ENCODE measurements around the gene CCDC88B.

CCDC88B gene

DNA sequence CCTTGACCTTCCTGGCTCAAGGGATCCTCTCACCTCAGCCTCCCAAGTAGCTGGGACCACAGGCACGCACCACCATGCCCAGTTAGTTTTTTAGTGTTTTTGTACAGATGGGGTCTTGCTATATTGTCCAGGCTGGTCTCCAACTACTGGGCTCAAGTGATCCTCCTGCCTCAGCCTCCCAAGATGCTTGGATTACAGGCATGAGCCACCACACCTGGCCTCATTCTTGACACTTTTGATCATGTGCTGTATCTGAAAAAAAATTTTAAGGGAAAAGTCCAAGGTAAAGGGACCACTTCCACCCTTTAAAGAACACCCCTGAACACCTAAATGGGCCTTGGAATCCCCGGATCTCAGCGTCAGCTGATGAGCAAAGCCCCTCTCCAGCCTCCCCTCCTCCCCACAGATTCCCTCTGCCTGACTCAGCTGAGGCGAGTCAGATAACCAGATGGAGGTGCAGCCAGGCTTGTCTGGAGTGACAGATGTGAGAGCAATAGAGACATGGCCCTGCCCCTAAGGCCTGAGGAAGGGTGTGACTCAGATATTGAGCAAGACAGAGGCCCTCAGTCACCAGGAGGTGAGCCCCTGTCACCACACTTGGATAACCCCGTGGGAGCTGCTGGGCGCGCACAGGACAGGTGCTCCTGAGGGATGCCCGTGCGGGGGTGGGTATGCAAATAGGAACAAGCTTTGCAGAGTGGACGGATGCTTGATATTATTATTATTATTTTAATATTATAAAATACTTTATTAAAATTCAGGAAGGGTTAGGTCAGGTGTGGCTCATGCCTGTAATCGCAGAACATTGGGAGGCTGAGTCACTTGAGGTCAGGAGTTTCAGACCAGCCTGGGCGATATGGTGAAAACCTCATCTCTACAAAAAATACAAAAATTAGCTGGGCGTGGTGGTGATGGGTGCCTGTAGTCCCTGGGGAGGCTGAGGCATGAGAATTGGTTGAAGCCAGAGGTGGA, 5.0 kb upstream of the CCDC88B start:
- H3K4me3 ChIP-seq (ENCODE audit: insufficient read length, low read depth): no peak overlapping the region
- H3K36me3 ChIP-seq (ENCODE audit: insufficient read depth, insufficient read length, low read length): no peaks in the 10 kb centered on the region
- no peak overlapping the region for H3K9ac ChIP-seq (ENCODE audit: insufficient read length, low read depth)
- H3K9me3 ChIP-seq (ENCODE audit: insufficient read depth, low read length): no peaks in the 10 kb centered on the region
- peak; percentile 77 for DNase-seq (ENCODE audit: low read depth, low spot score)
- peaks cover 12% of the 10 kb centered on the region for H3K4me1 ChIP-seq (ENCODE audit: insufficient read depth, insufficient read length)
- no peak for TF ChIP-seq SUZ12 (IDR thresholded peaks at IDR 0.05; ENCODE audit: extremely low read depth, insufficient read depth, insufficient read length)
- no peak for TF ChIP-seq ZNF274 (IDR thresholded peaks at IDR 0.05; ENCODE audit: low read depth, low read length)
- no peak for TF ChIP-seq YY1 (IDR thresholded peaks at IDR 0.05; ENCODE audit: insufficient read depth, insufficient read length)
- H3K27me3 ChIP-seq (ENCODE audit: insufficient read depth, insufficient read length): no peaks in the 10 kb centered on the region

DNA sequence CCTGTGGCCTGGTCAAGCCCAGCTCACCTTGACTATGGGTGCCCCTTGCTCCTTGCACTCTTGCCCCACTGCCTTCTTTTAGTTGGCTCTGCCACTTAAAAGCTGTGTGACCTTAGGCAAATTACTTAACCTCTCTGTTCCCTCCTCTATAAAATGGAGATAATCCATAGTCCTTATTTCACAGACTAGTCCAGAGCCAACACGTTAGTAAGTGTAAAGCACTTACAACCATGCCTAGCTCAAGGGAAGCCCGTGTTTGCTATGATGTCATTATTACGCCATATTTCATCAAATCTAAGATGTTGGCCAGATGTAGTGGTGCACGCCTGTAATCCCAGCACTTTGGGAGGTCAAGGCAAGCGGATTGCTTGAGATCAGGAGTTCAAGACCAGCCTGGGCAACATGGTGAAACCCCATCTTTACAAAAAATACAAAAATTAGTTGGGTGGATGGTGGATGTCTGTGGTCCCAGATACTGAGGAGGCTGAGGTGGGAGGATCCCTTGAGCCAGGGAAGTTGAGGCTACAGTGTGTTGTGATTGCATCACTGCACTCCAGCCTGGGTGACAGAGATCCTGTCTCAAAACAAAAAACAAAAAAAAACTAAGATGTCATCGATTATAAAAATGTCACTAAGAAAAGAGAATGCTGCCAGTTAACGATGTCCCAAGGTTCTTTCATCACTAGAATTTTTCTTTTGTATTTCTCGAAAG, 2.3 kb upstream of the CCDC88B start:
- DNase-seq (ENCODE audit: low read depth, low spot score): no peak
- Histone ChIP-seq H3K4me1 (ENCODE audit: insufficient read depth, insufficient read length) (peaks cover 15% of the 10 kb centered on the region), H3K27me3 (ENCODE audit: insufficient read depth, insufficient read length) (peaks cover 7% of the 10 kb centered on the region), H3K36me3 (ENCODE audit: insufficient read depth, insufficient read length, low read length) (no peaks in the 10 kb centered on the region), H3K9me3 (ENCODE audit: insufficient read depth, low read length) (no peaks in the 10 kb centered on the region), H3K4me3 (ENCODE audit: insufficient read length, low read depth) (no peak overlapping the region), H3K9ac (ENCODE audit: insufficient read length, low read depth) (no peak overlapping the region)
- TF ChIP-seq ZNF274 (IDR thresholded peaks at IDR 0.05; ENCODE audit: low read depth, low read length): no peak
- no peak for TF ChIP-seq SUZ12 (IDR thresholded peaks at IDR 0.05; ENCODE audit: extremely low read depth, insufficient read depth, insufficient read length)
- no peak for TF ChIP-seq YY1 (IDR thresholded peaks at IDR 0.05; ENCODE audit: insufficient read depth, insufficient read length)

DNA sequence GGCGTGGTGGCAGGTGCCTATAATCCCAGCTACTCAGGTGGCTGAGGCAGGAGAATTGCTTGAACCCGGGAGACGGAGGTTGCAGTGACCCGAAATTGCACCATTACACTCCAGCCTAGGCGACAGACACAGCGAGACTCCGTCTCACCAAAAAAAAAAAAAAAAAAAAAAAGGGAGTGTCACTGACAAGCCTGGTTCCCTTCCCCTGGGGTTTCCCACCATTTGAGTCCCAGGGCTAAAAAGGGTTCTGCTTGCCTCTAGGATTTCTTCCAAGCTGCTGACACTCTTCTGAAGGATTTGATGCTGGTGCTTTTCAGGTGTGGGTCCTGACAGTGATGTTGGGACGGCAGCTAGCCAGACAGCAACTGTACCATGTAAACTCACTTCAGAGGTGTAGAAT, 1.3 kb upstream of the CCDC88B start:
- Histone ChIP-seq H3K27me3 (ENCODE audit: insufficient read depth, insufficient read length) (peaks cover 7% of the 10 kb centered on the region), H3K4me1 (ENCODE audit: insufficient read depth, insufficient read length) (peaks cover 23% of the 10 kb centered on the region), H3K36me3 (ENCODE audit: insufficient read depth, insufficient read length, low read length) (no peaks in the 10 kb centered on the region), H3K9ac (ENCODE audit: insufficient read length, low read depth) (peak overlapping the region; percentile 23), H3K9me3 (ENCODE audit: insufficient read depth, low read length) (no peaks in the 10 kb centered on the region), H3K4me3 (ENCODE audit: insufficient read length, low read depth) (no peak overlapping the region)
- TF ChIP-seq YY1 (IDR thresholded peaks at IDR 0.05; ENCODE audit: insufficient read depth, insufficient read length) (no peak), ZNF274 (IDR thresholded peaks at IDR 0.05; ENCODE audit: low read depth, low read length) (no peak), SUZ12 (IDR thresholded peaks at IDR 0.05; ENCODE audit: extremely low read depth, insufficient read depth, insufficient read length) (no peak)
- no peak for DNase-seq (ENCODE audit: low read depth, low spot score)

DNA sequence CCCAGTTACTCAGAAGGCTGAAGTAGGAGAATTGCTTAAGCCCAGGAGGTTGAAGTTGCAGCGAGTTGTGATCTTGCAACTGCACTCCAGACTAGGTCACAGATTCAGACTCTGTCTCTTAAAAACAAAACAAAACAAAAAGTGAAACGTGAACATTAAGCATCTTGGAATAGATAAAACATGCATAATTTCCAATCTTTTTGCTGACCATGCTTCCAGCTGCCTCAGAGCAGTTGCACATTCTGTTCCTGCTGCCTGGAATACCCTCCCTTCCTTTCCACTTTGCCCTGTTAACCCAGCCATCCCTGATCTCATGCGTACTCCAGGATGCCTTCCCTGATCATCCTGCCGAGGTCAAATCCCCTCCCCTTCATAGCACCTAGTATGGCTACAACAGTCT, 718 bp upstream of the CCDC88B start:
- peaks cover 23% of the 10 kb centered on the region for H3K4me1 ChIP-seq (ENCODE audit: insufficient read depth, insufficient read length)
- no peak overlapping the region for H3K9ac ChIP-seq (ENCODE audit: insufficient read length, low read depth)
- H3K27me3 ChIP-seq (ENCODE audit: insufficient read depth, insufficient read length): peaks cover 7% of the 10 kb centered on the region
- H3K9me3 ChIP-seq (ENCODE audit: insufficient read depth, low read length): no peaks in the 10 kb centered on the region
- TF ChIP-seq YY1 (IDR thresholded peaks at IDR 0.05; ENCODE audit: insufficient read depth, insufficient read length): no peak
- no peak for TF ChIP-seq SUZ12 (IDR thresholded peaks at IDR 0.05; ENCODE audit: extremely low read depth, insufficient read depth, insufficient read length)
- DNase-seq (ENCODE audit: low read depth, low spot score): no peak
- H3K4me3 ChIP-seq (ENCODE audit: insufficient read length, low read depth): no peak overlapping the region
- no peaks in the 10 kb centered on the region for H3K36me3 ChIP-seq (ENCODE audit: insufficient read depth, insufficient read length, low read length)

DNA sequence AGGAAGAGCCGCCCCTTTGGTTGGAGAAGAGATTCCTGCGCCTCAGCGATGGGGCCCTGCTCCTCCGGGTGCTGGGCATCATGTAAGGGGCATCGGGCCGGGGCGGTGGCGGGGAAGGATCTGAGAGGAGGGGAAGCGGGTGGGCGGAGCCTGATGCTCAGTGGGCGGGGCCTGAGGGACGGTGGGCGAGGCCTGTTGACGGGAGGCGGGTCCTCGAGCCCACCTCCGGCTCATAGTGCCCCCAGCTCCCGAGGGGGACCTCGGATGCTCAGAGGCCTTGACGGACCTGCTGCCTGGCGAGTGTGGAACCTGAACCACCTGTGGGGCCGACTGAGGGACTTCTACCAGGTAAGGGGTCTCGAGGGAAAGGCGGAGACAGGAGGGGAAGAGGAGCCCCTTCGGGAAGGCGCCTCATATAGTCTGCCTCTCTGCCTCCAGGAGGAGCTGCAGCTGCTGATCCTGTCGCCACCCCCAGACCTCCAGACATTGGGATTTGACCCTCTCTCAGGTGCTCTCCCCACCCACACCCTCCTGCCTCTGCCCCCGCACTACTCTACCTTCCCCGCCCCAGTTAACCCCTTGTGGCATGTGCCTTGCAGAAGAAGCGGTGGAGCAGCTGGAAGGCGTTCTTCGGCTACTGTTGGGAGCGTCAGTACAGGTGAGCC, 799 bp downstream of the CCDC88B start:
- no peak for TF ChIP-seq SUZ12 (IDR thresholded peaks at IDR 0.05; ENCODE audit: extremely low read depth, insufficient read depth, insufficient read length)
- no peak for TF ChIP-seq ZNF274 (IDR thresholded peaks at IDR 0.05; ENCODE audit: low read depth, low read length)
- no peak for TF ChIP-seq YY1 (IDR thresholded peaks at IDR 0.05; ENCODE audit: insufficient read depth, insufficient read length)
- H3K36me3 ChIP-seq (ENCODE audit: insufficient read depth, insufficient read length, low read length): no peaks in the 10 kb centered on the region
- H3K9ac ChIP-seq (ENCODE audit: insufficient read length, low read depth): peak overlapping the region; percentile 50
- peaks cover 7% of the 10 kb centered on the region for H3K27me3 ChIP-seq (ENCODE audit: insufficient read depth, insufficient read length)
- no peaks in the 10 kb centered on the region for H3K9me3 ChIP-seq (ENCODE audit: insufficient read depth, low read length)
- H3K4me3 ChIP-seq (ENCODE audit: insufficient read length, low read depth): peak overlapping the region; percentile 34
- no peak for DNase-seq (ENCODE audit: low read depth, low spot score)
- peaks cover 23% of the 10 kb centered on the region for H3K4me1 ChIP-seq (ENCODE audit: insufficient read depth, insufficient read length)

DNA sequence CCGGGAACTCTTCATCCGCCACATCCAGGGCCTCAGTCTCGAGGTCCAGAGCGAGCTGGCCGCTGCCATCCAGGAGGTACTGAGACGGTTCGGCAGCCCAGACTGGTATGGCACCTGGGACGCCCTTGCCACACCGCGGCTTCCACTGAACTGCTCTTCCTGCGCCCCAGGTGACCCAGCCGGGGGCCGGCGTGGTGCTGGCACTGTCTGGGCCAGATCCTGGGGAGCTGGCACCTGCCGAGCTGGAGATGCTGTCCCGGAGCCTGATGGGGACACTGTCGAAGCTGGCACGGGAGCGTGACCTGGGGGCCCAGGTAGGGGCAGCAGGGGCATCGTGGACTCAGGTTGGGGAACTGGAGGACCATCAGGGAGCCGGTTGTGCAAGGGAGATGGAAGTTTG, 1.4 kb downstream of the CCDC88B start:
- peaks cover 7% of the 10 kb centered on the region for H3K27me3 ChIP-seq (ENCODE audit: insufficient read depth, insufficient read length)
- H3K9me3 ChIP-seq (ENCODE audit: insufficient read depth, low read length): no peaks in the 10 kb centered on the region
- DNase-seq (ENCODE audit: low read depth, low spot score): no peak
- H3K4me1 ChIP-seq (ENCODE audit: insufficient read depth, insufficient read length): peaks cover 26% of the 10 kb centered on the region
- H3K4me3 ChIP-seq (ENCODE audit: insufficient read length, low read depth): no peak overlapping the region
- TF ChIP-seq SUZ12 (IDR thresholded peaks at IDR 0.05; ENCODE audit: extremely low read depth, insufficient read depth, insufficient read length): no peak
- TF ChIP-seq ZNF274 (IDR thresholded peaks at IDR 0.05; ENCODE audit: low read depth, low read length): no peak
- no peak for TF ChIP-seq YY1 (IDR thresholded peaks at IDR 0.05; ENCODE audit: insufficient read depth, insufficient read length)
- no peaks in the 10 kb centered on the region for H3K36me3 ChIP-seq (ENCODE audit: insufficient read depth, insufficient read length, low read length)
- peak overlapping the region; percentile 59 for H3K9ac ChIP-seq (ENCODE audit: insufficient read length, low read depth)
